Renal cortex interstitium (tissue), 11 donors: ENCODE measurements around the gene RDH13. TPM values are rescaled to one million over a fixed set of nuclear protein-coding genes. Genes with fewer than 3 reads are reported as not detected.
"Not testable (repeated sequence)": the region's sequence is repeated elsewhere in the genome, so short reads cannot be mapped to it uniquely, and the experiment has no call there.

ENCODE experiments used
- DNase-seq, 11 donors: peaks; one replicate each; pipeline ENCODE4 v3.0.0-alpha.2; 2013; ENCODE audit warnings: low read depth in 9 of 11, low spot score in 4 of 11; ENCODE audit errors: extremely low read depth in 1 of 11
- polyA plus RNA-seq, 3 donors: library from polyadenylated mRNA; unstranded; fragments of 120-200 nt; gene quantifications; one replicate each; pipeline ENCODE4 v1.2.1, GENCODE V29; 2013; ENCODE audit not compliant: insufficient read length in 3 of 3

The RDH13 gene
- polyA plus RNA-seq, 3 donors, result 13.6 to 27.1 (median 15.9) TPM

- no peak for DNase-seq
Observed at GRCh38 chr19:55063492-55063843, 520 bp upstream of the RDH13 start.

- not testable (repeated sequence) for DNase-seq
Observed at GRCh38 chr19:55060287-55060686, 2.7 kb downstream of the RDH13 start.

GRCh38 chr19:55058781-55059610, 4.0 kb downstream of the RDH13 start:
- DNase-seq, result no peak

GRCh38 chr19:55056827-55057226, 6.1 kb downstream of the RDH13 start:
- no peak for DNase-seq

- no peak for DNase-seq
Observed at GRCh38 chr19:55053735-55054134, 9.2 kb downstream of the RDH13 start.

- DNase-seq, result no peak
Observed at GRCh38 chr19:55050749-55051532, 12.0 kb downstream of the RDH13 start.

- DNase-seq, result no peak
Observed at GRCh38 chr19:55048446-55048845, 14.5 kb downstream of the RDH13 start.

GRCh38 chr19:55047951-55048350, 15.0 kb downstream of the RDH13 start:
- no peak for DNase-seq

- DNase-seq, result no peak
Observed at GRCh38 chr19:55046975-55047622, 15.8 kb downstream of the RDH13 start.

- DNase-seq, result no peak
Observed at GRCh38 chr19:55044771-55045716, 17.9 kb downstream of the RDH13 start.

GRCh38 chr19:55044286-55044685, 18.7 kb downstream of the RDH13 start:
- no peak for DNase-seq

- no peak for DNase-seq
Observed at GRCh38 chr19:55042688-55043087, 20.3 kb downstream of the RDH13 start.

- DNase-seq, result no peak
Observed at GRCh38 chr19:55042344-55042678, 20.6 kb downstream of the RDH13 start.

- DNase-seq, result peak in 1 of 11 donors; percentile 17
Observed at GRCh38 chr19:55041627-55042343, 21.2 kb downstream of the RDH13 start.

GRCh38 chr19:55041244-55041626, 21.7 kb downstream of the RDH13 start:
- no peak for DNase-seq

- DNase-seq, result not testable (repeated sequence)
Observed at GRCh38 chr19:55040654-55041053, 22.3 kb downstream of the RDH13 start.

GRCh38 chr19:55037603-55038002, 25.3 kb downstream of the RDH13 start:
- DNase-seq, result not testable (repeated sequence)

- no peak for DNase-seq
Observed at GRCh38 chr19:55036058-55036457, 26.9 kb downstream of the RDH13 start.
